Measurements from ENCODE around the gene ZMYND19.
"Not testable (repeated sequence)": the region's sequence is repeated elsewhere in the genome, so short reads cannot be mapped to it uniquely, and the experiment has no call there.

The ZMYND19 gene

GRCh38 chr9:137614631-137615386, 24.5 kb upstream of the ZMYND19 start:
- peak; percentile 34 for DNase-seq (ENCODE audit: low spot score)

- no peak for DNase-seq (ENCODE audit: low spot score)
These were observed 23.6 kb upstream of the ZMYND19 start for GRCh38 chr9:137613738-137614523.

- no peak for DNase-seq (ENCODE audit: low spot score)
These were observed 22.9 kb upstream of the ZMYND19 start for GRCh38 chr9:137613259-137613658.

- DNase-seq (ENCODE audit: low spot score): peak; percentile 6
These were observed 22.4 kb upstream of the ZMYND19 start for GRCh38 chr9:137612741-137613142.

- peak; percentile 50 for DNase-seq (ENCODE audit: low spot score)
These were observed 21.6 kb upstream of the ZMYND19 start for GRCh38 chr9:137611623-137612609.

GRCh38 chr9:137610944-137611343, 20.6 kb upstream of the ZMYND19 start:
- DNase-seq (ENCODE audit: low spot score): peak; percentile 17

GRCh38 chr9:137607141-137607857, 17.0 kb upstream of the ZMYND19 start:
- no peak for DNase-seq (ENCODE audit: low spot score)

- peak; percentile 4 for DNase-seq (ENCODE audit: low spot score)
These were observed 16.4 kb upstream of the ZMYND19 start for GRCh38 chr9:137606734-137607138.

- peak; percentile 54 for DNase-seq (ENCODE audit: low spot score)
These were observed 15.8 kb upstream of the ZMYND19 start for GRCh38 chr9:137606005-137606621.

GRCh38 chr9:137605121-137606004, 15.1 kb upstream of the ZMYND19 start, which contains the start of gene ARRDC1:
Gene ARRDC1 (plus strand): TSS chr9:137605686. CDS start chr9:137605718, 32 bp downstream.
- DNase-seq (ENCODE audit: low spot score): peak; percentile 96

GRCh38 chr9:137604345-137605086, 14.2 kb upstream of the ZMYND19 start:
- DNase-seq (ENCODE audit: low spot score): no peak

GRCh38 chr9:137603879-137604278, 13.6 kb upstream of the ZMYND19 start:
- DNase-seq (ENCODE audit: low spot score): no peak

- DNase-seq (ENCODE audit: low spot score): no peak
These were observed 12.3 kb upstream of the ZMYND19 start for GRCh38 chr9:137602661-137603060.

- DNase-seq (ENCODE audit: low spot score): no peak
These were observed 8.6 kb upstream of the ZMYND19 start for GRCh38 chr9:137598943-137599342.

GRCh38 chr9:137596577-137596976, 6.3 kb upstream of the ZMYND19 start:
- not testable (repeated sequence) for DNase-seq (ENCODE audit: low spot score)

- DNase-seq (ENCODE audit: low spot score): no peak
These were observed 2.9 kb upstream of the ZMYND19 start for GRCh38 chr9:137593176-137593575.

- no peak for DNase-seq (ENCODE audit: low spot score)
These were observed 2.5 kb upstream of the ZMYND19 start for GRCh38 chr9:137592767-137593166.

GRCh38 chr9:137590123-137590468, 216 bp downstream of the ZMYND19 start:
- no peak for DNase-seq (ENCODE audit: low spot score)

- peak; percentile 55 for DNase-seq (ENCODE audit: low spot score)
These were observed 730 bp downstream of the ZMYND19 start for GRCh38 chr9:137589441-137590122.

Measured in iPS-NIHi11 (cell line).